ENCODE results near the gene ARHGEF5.
"Not testable (repeated sequence)": the region's sequence is repeated elsewhere in the genome, so short reads cannot be mapped to it uniquely, and the experiment has no call there.

DNA sequence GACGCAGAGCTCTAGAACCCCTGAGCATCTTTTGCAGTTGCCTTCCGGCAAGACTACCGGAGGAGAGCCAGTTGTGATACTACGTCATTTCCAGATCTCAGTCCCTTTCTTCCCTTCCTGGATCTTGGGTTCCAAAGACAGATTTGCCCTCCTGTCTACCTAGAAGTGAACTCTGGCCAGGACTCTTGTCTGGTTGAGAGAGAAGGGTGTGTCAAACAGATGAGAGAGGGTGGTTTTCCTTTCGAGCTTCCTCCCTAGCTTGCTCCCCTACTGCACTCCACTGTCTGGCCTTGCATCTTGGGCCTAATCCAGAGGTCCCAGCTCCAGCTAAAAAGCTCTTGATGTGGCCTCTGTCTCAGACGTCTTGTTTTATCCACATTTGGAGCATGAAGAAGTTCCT, 983 bp downstream of the ARHGEF5 start:
- TF ChIP-seq POLR2A, POLR2AphosphoS5 (IDR thresholded peaks at IDR 0.05): not testable (repeated sequence)
- TF ChIP-seq, protein P1, sequence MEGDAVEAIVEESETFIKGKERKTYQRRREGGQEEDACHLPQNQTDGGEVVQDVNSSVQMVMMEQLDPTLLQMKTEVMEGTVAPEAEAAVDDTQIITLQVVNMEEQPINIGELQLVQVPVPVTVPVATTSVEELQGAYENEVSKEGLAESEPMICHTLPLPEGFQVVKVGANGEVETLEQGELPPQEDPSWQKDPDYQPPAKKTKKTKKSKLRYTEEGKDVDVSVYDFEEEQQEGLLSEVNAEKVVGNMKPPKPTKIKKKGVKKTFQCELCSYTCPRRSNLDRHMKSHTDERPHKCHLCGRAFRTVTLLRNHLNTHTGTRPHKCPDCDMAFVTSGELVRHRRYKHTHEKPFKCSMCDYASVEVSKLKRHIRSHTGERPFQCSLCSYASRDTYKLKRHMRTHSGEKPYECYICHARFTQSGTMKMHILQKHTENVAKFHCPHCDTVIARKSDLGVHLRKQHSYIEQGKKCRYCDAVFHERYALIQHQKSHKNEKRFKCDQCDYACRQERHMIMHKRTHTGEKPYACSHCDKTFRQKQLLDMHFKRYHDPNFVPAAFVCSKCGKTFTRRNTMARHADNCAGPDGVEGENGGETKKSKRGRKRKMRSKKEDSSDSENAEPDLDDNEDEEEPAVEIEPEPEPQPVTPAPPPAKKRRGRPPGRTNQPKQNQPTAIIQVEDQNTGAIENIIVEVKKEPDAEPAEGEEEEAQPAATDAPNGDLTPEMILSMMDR (IDR thresholded peaks at IDR 0.05), result not testable (repeated sequence)

All from prostate gland (tissue), 2 donors.